Activated T-helper 17 cell treated with anti-CD3 and anti-CD28 coated beads, Interleukin-2, amount 50 U/mL, for 72 hours (primary cell): ENCODE measurements around the gene ACVRL1. TPM values are rescaled to one million over a fixed set of nuclear protein-coding genes. Genes with fewer than 3 reads are reported as not detected.

Experiments
- ATAC-seq: fragments of 150-1000 bp; cut with Tn5 transposase; replicated peaks from 2 replicates; pipeline ENCODE4 v1.10.0; 2021; ENCODE audit warnings: mild to moderate bottlenecking, moderate library complexity
- H3K27ac Mint-ChIP-seq: one replicate; pipeline ENCODE4 v1.8.0; 2022; ENCODE audit warnings: mixed read lengths
- H3K27me3 Mint-ChIP-seq: one replicate; pipeline ENCODE4 v1.8.0; 2022; ENCODE audit warnings: mixed read lengths
- H3K36me3 Mint-ChIP-seq: one replicate; pipeline ENCODE4 v1.8.0; 2022; ENCODE audit warnings: low read depth, mild to moderate bottlenecking, mixed read lengths
- H3K4me1 Mint-ChIP-seq: one replicate; pipeline ENCODE4 v1.8.0; 2022; ENCODE audit warnings: mixed read lengths
- H3K4me3 Mint-ChIP-seq: one replicate; pipeline ENCODE4 v1.8.0; 2022; ENCODE audit warnings: mild to moderate bottlenecking, mixed read lengths
- H3K9me3 Mint-ChIP-seq: one replicate; pipeline ENCODE4 v1.8.0; 2022; ENCODE audit warnings: mixed read lengths
- total RNA-seq, 2 donors: library from RNA; stranded (reverse); gene quantifications; one replicate each; pipeline ENCODE4 v1.2.3, GENCODE V29; 2022

Gene ACVRL1
- total RNA-seq, 2 donors from 2014 or later = not detected

DNA sequence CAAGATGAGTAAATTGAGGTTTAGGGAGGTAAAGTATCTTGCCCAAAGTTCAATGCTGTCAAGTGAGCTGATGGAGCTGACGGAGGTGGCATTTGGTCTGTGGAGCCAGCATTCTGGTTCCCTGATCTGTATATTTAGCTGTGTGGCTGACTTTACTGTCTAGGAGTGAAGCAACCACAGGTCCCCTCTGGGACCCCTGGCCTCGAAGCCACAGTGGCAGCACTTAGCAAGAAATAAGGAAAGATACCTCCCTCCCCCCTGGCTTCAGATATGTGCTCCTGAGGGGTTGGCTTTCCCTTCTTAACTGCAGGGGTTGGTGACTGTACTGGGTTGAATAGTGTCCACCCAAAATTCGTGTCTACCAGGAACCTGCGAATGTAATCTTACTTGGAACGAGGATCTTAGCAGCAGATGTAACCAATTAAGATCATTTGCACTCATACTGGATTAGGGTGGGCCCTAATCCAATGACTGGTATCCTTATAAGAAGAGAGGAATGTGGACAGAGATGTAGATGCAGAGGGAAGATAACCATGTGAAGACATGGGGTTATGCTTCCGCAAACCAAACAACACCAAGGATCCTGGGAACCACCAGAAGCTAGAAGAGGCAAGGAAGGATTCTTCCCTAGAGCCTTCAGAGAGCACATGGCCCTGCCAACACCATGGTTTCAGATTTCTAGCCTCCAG, 42.2 kb downstream of the ACVRL1 start:
- ATAC-seq = no peak
- Mint-ChIP-seq H3K4me3 (peak overlapping the region; percentile 25), H3K4me1 (peaks cover 15% of the 10 kb centered on the region), H3K27ac (no peak overlapping the region), H3K36me3 (no peaks in the 10 kb centered on the region), H3K9me3 (peaks cover 2% of the 10 kb centered on the region), H3K27me3 (peaks cover 7% of the 10 kb centered on the region)

DNA sequence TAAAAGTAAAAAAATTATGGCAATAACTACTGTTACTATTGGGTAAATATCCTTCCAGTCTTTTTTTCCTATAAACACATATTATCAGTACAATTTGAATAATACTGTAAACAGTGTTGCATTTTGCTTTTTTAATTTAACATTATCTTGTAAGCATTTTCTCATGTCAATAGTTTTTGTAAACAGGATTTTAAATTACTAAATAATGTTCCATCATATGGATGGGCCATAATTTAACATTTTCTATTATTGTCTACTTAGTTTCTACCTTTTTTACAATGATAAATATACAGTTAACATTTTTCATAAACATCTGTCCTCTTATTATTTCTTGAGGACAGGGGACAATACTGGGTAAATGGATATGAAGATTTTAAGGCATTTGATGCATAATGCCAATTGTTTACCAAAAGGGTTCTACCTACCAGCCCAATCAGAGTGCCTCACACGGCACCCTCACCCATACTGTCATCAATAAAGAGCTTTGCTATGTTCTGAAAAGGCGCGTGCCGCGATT, 43.4 kb downstream of the ACVRL1 start:
- Mint-ChIP-seq H3K4me1 (peaks cover 17% of the 10 kb centered on the region), H3K9me3 (no peaks in the 10 kb centered on the region), H3K27me3 (peaks cover 7% of the 10 kb centered on the region), H3K36me3 (no peaks in the 10 kb centered on the region), H3K27ac (peak overlapping the region; percentile 87), H3K4me3 (peak overlapping the region; percentile 96)
- peak; percentile 60 for ATAC-seq

DNA sequence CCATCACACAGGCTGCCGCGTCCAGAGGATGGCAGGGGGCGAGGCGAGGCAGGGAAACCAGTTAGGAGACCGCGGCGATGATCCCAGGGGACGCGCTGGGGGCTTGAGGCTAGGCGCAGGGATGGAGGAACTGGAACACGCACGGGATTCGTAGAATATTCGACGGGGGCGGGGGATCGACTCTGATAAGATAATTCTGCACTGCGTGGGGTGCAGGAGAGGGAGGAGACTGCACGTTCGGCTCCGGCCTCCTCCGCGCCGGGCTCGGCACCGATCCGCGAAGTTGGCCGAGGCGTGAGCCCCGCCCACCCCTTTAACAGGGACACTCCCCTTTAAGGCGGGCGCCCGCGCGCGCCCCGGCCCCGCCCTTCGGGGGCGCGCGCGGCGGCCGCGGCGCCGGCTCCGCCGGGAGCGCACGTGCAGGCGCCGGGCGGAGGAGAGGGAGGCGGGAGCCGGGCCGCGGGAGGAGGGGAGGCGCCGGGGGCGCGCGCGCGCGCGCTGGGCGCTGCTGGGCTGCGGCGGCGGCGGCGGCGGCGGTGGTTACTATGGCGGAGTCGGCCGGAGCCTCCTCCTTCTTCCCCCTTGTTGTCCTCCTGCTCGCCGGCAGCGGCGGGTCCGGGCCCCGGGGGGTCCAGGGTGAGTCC, 44.0 kb downstream of the ACVRL1 start, which contains the start of gene ACVR1B:
TSS of gene ACVR1B (plus strand) at position 501 of the 644 bp plus-strand sequence. CDS start at position 546, 45 bp downstream.
- peaks cover 7% of the 10 kb centered on the region for H3K27me3 Mint-ChIP-seq
- H3K4me1 Mint-ChIP-seq = peaks cover 21% of the 10 kb centered on the region
- ATAC-seq = peak; percentile 98

DNA sequence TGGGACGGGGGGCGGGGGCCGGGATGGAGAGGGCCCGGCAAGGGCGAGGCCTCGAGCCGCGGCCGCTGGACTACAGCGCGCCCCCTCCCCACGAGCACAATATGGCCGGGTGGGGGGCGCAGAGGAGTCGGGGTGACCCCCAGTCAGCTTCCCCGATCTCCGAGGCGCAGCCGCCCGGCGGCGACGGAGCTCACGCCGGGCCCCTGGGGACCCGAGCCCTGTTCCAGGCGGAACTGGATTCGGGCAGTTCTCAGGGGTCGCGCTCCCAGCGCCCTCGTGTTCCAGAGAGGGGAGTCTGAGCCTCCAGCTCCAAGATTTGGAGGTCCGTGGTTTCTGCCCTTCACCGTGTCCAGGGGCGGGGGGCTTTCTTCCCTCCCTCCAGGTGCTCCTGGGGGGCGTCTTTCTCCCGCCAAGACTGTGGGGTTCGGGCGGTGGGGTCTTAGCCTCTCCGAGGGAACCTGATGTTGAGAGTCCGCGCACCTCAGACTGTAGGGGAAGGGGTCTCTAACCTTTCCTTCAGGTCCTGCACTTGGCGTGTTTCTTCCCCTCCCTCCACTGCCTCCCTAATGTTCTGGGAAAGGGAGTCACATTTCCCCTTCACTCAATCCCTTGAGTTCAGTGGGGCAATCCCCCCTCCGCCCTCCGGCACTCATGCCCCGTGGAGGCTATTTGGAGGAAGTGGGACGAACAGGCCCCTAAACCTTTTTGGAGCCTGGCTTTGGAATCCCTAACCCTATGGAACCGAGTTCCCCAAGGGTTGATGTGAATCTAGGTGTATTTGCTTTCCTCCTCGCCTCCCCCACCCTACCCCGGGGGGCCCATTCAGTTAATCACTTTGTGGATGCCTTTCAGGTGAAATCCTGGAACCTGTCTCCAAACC, 44.8 kb downstream of the ACVRL1 start:
- H3K4me1 Mint-ChIP-seq = peaks cover 21% of the 10 kb centered on the region
- H3K36me3 Mint-ChIP-seq = no peaks in the 10 kb centered on the region
- ATAC-seq = peak; percentile 2
- H3K9me3 Mint-ChIP-seq = no peaks in the 10 kb centered on the region
- H3K4me3 Mint-ChIP-seq = peak overlapping the region; percentile 62
- H3K27ac Mint-ChIP-seq = no peak overlapping the region
- H3K27me3 Mint-ChIP-seq = peaks cover 7% of the 10 kb centered on the region

More for the DNA sequence above, 44.0 kb downstream of the ACVRL1 start, which contains the start of gene ACVR1B:
- H3K9me3 Mint-ChIP-seq = no peaks in the 10 kb centered on the region
- peak within 1 kb of the TSS; percentile 96 for H3K4me3 Mint-ChIP-seq
- peak within 1 kb of the TSS; percentile 87 for H3K27ac Mint-ChIP-seq
- H3K36me3 Mint-ChIP-seq = no peaks in the 10 kb centered on the region

DNA sequence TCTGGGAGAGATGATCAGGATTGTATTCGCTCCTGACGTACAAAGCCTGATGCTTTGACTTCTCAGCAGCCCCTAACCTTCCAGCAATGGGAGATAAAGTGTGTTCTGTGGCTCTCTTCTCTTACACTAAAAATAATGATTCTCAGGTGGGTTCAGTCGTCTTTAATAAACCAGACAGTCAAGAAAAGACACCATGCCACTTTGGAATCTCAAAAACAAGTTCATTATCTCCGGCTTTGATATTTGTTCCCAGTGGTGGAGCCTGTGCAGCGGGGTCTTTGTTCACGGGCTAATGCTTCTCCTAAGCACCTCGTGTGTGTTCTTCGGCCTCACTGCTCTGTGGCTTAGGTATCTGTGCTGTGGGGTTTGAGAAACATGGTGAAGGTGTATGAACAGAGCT, 45.8 kb downstream of the ACVRL1 start:
- Mint-ChIP-seq H3K27me3 (peaks cover 7% of the 10 kb centered on the region), H3K27ac (peak overlapping the region; percentile 4), H3K4me1 (peaks cover 21% of the 10 kb centered on the region), H3K4me3 (peak overlapping the region; percentile 62), H3K36me3 (no peaks in the 10 kb centered on the region), H3K9me3 (no peaks in the 10 kb centered on the region)
- no peak for ATAC-seq

DNA sequence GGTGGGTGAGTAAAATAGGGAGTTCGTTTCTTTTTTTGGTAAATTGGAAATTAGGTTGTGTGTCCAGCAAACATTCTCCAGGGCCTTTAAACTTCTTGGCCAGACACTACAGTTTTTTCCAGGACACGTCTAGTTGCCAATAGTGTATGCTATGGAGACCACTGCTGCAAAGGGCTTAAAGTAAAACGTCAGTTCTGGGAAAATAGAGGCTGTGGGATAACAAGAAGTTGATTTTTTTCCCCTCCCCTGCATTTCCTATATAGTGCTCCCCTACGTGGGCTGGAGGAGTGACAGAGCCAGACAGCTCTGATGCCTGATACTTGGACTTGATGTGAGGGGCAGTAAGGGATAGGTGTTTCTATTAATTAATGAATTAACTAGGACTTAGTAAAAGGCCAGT, 46.6 kb downstream of the ACVRL1 start:
- Mint-ChIP-seq H3K36me3 (no peaks in the 10 kb centered on the region), H3K4me3 (peak overlapping the region; percentile 62), H3K9me3 (no peaks in the 10 kb centered on the region), H3K27ac (peak overlapping the region; percentile 4), H3K27me3 (peaks cover 7% of the 10 kb centered on the region), H3K4me1 (peaks cover 21% of the 10 kb centered on the region)
- no peak for ATAC-seq

DNA sequence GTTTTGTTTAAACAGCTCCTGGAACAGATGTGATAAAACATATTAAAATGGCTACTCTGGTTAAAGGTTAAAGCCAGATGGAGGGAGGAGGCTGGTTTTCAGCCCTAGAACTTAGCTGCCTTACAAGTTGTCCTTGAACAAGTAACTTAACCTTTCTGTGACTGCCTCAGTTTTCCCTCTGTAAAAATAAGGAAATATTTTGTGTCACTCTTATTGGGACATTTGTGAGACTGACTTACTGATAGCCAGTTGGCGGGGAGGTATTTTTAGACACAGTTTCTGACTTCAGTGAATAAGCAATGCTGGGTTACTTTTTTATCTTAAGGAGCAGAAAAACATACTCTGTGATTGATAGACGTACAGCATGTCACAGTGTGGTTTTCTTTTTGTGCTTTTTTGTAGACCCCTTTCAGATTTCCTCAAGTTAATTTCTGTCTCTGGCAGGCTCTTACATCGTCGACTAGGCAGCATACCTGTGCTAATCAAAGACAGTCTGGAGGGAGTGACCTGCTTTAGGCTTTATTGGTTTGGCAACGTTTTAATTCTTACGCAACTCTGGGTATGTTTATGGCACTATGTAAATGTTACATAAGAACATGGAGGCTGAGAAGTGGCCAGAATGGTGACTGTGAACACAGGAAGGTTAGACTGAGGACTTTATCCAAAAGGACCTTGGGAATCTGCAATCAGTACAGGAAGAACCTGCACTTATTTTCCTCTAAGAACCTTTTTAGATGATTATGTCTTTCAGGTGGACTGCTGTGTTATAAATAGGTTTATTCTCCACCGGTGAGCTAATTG, 47.5 kb downstream of the ACVRL1 start:
- peak overlapping the region; percentile 4 for H3K27ac Mint-ChIP-seq
- peaks cover 25% of the 10 kb centered on the region for H3K4me1 Mint-ChIP-seq
- no peaks in the 10 kb centered on the region for H3K9me3 Mint-ChIP-seq
- H3K4me3 Mint-ChIP-seq = peak overlapping the region; percentile 62
- no peak for ATAC-seq
- no peaks in the 10 kb centered on the region for H3K36me3 Mint-ChIP-seq
- peaks cover 4% of the 10 kb centered on the region for H3K27me3 Mint-ChIP-seq

DNA sequence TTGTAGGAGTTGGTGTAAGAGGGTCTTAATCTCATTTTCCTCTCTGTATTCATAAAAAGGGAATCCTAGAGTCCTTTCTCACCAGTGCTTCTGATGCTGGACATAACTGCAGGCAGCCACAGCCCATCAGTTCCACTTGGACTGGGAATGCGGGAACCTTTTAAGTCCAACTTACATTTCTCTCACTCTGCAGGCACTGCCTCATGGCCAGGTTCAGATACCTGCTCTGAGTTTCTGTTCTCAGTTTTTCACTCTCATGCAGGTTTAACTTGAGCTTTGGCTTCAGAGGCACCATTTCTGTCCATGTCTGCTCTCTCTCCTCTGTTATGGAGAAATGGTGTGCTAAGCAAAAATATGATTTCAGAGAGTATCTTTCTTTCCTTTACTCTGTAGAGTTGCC, 48.4 kb downstream of the ACVRL1 start:
- H3K27ac Mint-ChIP-seq = no peak overlapping the region
- H3K36me3 Mint-ChIP-seq = no peaks in the 10 kb centered on the region
- peaks cover 27% of the 10 kb centered on the region for H3K4me1 Mint-ChIP-seq
- no peak for ATAC-seq
- no peaks in the 10 kb centered on the region for H3K9me3 Mint-ChIP-seq
- no peak overlapping the region for H3K4me3 Mint-ChIP-seq
- H3K27me3 Mint-ChIP-seq = no peaks in the 10 kb centered on the region

DNA sequence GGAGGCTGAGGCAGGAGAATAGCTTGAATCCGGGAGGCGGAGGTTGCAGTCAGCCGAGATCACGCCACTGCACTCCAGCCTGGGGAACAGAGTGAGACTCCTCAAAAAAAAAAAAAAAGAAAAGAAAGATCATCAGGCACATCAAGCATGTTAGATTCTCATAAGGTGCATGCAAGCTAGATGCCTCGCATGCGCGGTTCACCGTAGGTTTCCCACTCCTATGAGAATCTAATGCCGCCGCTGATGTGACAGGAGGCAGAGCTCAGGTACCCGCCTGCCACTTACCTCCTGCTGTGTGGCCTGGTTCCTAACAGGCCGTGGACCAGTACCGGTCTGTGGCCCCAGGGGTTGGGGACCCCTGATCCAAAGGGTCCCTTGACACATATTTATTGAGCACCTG, 51.2 kb downstream of the ACVRL1 start:
- ATAC-seq = no peak
- Mint-ChIP-seq H3K4me3 (no peak overlapping the region), H3K27me3 (no peaks in the 10 kb centered on the region), H3K9me3 (no peaks in the 10 kb centered on the region), H3K36me3 (no peaks in the 10 kb centered on the region), H3K4me1 (peaks cover 27% of the 10 kb centered on the region), H3K27ac (no peak overlapping the region)

DNA sequence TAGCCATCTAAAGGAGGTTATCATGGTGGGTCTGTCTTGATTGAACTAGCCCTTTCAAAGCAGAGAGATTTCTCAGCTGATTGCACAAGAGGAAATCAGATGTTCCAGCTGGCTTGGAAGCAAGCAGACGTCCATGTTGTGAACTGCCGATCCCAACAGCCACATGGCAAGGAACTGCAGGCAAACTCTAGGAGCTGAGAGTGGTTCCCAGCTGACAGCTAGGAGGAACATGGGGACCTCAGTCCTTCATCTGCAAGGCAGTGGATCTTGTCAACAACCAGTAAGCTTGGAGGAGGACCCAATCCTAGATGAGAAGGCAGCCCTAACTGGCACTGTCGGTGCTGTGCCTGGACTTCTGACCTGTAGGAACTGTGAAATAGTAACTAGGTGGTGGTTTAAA, 51.9 kb downstream of the ACVRL1 start:
- H3K4me3 Mint-ChIP-seq = no peak overlapping the region
- no peaks in the 10 kb centered on the region for H3K36me3 Mint-ChIP-seq
- peaks cover 21% of the 10 kb centered on the region for H3K4me1 Mint-ChIP-seq
- H3K27ac Mint-ChIP-seq = no peak overlapping the region
- ATAC-seq = no peak
- no peaks in the 10 kb centered on the region for H3K27me3 Mint-ChIP-seq
- no peaks in the 10 kb centered on the region for H3K9me3 Mint-ChIP-seq

DNA sequence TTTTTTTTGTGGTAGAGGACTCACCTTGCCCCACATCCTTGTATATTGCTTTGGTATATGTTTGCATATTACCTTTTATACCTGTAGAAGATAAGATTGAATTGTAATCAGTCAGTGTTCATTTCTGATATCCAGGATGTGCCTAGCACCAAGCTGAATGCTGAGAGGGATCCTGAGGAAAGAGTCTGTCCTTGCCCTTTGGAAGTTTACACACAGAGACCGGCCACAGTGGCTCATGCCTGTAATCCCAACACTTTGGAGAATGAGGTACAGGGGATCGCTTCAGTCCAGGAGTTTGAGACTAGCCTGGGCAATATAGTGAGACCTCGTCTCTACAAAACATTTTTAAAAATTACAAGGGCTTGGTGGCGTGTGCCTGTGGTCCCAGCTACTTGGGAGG, 52.6 kb downstream of the ACVRL1 start:
- Mint-ChIP-seq H3K4me3 (no peak overlapping the region), H3K27me3 (no peaks in the 10 kb centered on the region), H3K36me3 (no peaks in the 10 kb centered on the region), H3K9me3 (no peaks in the 10 kb centered on the region), H3K4me1 (peaks cover 17% of the 10 kb centered on the region), H3K27ac (no peak overlapping the region)
- ATAC-seq = no peak

DNA sequence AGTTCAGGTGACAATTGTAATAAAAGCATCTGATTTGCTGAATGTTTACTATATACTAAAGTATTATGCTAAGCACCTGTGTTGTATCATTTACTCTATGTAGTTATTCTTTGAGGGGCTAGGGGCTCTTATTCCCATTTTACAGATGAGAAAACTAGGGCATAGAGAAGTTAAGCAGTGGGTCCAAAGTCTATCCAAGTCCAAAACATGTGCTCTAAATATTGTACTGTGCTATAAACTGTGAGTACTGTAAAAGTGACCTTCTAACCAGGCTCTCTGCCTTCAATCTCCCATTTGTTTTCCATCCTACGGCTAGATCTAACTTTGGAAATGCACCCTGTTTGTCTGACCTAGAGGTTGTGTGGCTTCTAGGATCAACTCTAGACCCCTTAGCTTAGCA, 53.2 kb downstream of the ACVRL1 start:
- Mint-ChIP-seq H3K9me3 (no peaks in the 10 kb centered on the region), H3K36me3 (no peaks in the 10 kb centered on the region), H3K27me3 (no peaks in the 10 kb centered on the region), H3K4me1 (peaks cover 17% of the 10 kb centered on the region), H3K27ac (no peak overlapping the region), H3K4me3 (no peak overlapping the region)
- no peak for ATAC-seq

DNA sequence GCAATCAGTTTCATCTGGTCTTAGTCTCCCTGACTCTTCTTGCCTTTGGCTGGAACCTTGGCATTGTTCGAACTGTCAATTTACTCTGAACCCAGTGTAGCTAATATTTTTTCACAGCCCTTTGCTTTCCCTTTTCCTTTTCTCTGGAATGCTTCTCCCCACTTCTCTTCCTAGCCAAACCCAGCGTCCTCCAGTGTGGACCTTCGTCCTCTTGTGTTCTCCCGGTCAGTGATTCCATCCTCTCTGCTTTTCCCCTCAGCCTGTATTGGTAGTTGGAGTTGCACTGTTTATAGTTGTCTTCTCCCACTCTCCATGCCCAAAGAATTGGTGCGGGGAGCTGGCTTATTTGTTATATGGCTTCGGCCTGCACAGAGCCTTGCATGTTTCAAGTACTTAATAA, 53.6 kb downstream of the ACVRL1 start:
- Mint-ChIP-seq H3K4me3 (no peak overlapping the region), H3K4me1 (peaks cover 15% of the 10 kb centered on the region), H3K27me3 (no peaks in the 10 kb centered on the region), H3K27ac (no peak overlapping the region), H3K36me3 (no peaks in the 10 kb centered on the region), H3K9me3 (no peaks in the 10 kb centered on the region)
- no peak for ATAC-seq

DNA sequence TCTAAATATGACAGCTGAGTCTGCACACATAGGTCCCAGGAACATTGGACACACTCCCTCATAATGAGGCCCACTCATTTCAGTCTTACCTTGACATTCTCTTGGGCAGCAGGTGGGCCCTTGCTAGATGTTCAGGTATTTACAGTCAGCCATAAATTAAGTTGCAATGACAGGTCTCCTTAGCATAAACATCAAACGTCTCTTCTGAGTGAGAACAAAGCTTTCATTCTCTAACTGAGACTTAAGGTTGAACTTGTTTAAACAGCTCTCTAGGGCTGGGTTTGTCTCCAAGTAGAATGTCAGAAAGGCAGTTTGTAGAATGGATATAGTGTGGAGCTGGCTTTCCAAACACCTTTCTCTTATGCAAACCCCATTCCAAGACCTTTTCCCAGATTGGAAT, 54.5 kb downstream of the ACVRL1 start:
- Mint-ChIP-seq H3K4me1 (peaks cover 12% of the 10 kb centered on the region), H3K27ac (no peak overlapping the region)

More for the DNA sequence above, 54.5 kb downstream of the ACVRL1 start:
- H3K9me3 Mint-ChIP-seq = no peaks in the 10 kb centered on the region
- no peaks in the 10 kb centered on the region for H3K27me3 Mint-ChIP-seq
- no peaks in the 10 kb centered on the region for H3K36me3 Mint-ChIP-seq
- no peak for ATAC-seq
- no peak overlapping the region for H3K4me3 Mint-ChIP-seq
